ENCODE data around the gene CRKL. TPM values are rescaled to one million over a fixed set of nuclear protein-coding genes. Genes with fewer than 3 reads are reported as not detected.

The CRKL gene
- total and polyA plus RNA-seq, 2 of the 4 experiments (the other 2 are of a cell fraction), result 20.6 to 35.5 TPM

- TF ChIP-seq CTCF (conservative IDR thresholded peaks at IDR 0.05; ENCODE audit: low read depth, low read length), result no peak
Measured at GRCh38 chr22:20946080-20946986, 29.1 kb downstream of the CRKL start (continued).

DNA sequence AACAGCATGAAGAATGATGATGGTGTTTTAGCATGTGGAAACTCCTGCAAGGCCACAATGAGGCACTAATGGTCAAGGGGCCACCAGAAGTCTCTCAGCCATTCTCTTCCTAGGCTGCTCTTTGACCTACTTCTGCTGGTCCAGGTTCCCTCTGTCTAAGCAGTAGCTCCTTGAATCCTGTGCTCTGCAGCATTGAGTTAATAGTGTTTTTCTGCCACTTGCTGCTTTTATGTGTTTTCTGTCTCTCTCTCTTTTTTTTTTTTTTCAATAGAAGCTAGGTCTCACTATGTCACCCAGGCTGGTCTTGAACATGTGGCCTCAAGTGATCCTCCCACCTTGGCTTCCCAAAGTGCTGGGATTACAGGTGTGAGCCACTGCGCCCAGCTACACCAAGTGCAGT lies 29.8 kb downstream of the CRKL start:
- WGBS, 2 experiments (ENCODE audit: extremely low coverage in 2 of 2, insufficient read length in 1 of 2), result no CpG with 5 or more reads among the region's 1 CpG
- no peak overlapping the region for H3K4me3 ChIP-seq (ENCODE audit: insufficient read depth, low read depth, low read length)
- dilution Hi-C loops (cut with HindIII; ENCODE audit: low sequenced_read_pairs, unreplicated experiment) (no loop called here), in situ Hi-C loops (cut with MboI; ENCODE audit: low sequenced_read_pairs) (no loop called here), intact Hi-C loops (cut with micrococcal nuclease) (no loop called here)
- TF ChIP-seq MXI1 (IDR thresholded peaks at IDR 0.05; ENCODE audit: borderline replicate concordance, low read depth, low read length) (no peak), CHD1 (IDR thresholded peaks at IDR 0.05; ENCODE audit: low read depth, low read length) (no peak), RCOR1 (IDR thresholded peaks at IDR 0.05; ENCODE audit: insufficient replicate concordance, low read length) (no peak), POLR2A (IDR thresholded peaks at IDR 0.05; ENCODE audit: low read depth, low read length) (no peak), CTCF (conservative IDR thresholded peaks at IDR 0.05; ENCODE audit: low read depth, low read length) (no peak), SMC3 (IDR thresholded peaks at IDR 0.05; ENCODE audit: low read depth, low read length) (no peak), BHLHE40 (IDR thresholded peaks at IDR 0.05; ENCODE audit: low read depth, low read length) (no peak), CEBPB (IDR thresholded peaks at IDR 0.05; ENCODE audit: low read depth, low read length) (no peak)
- TF ChIP-seq, protein P1, sequence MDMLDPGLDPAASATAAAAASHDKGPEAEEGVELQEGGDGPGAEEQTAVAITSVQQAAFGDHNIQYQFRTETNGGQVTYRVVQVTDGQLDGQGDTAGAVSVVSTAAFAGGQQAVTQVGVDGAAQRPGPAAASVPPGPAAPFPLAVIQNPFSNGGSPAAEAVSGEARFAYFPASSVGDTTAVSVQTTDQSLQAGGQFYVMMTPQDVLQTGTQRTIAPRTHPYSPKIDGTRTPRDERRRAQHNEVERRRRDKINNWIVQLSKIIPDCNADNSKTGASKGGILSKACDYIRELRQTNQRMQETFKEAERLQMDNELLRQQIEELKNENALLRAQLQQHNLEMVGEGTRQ (IDR thresholded peaks at IDR 0.05; ENCODE audit: low read depth, low read length), result no peak
- H2AFZ ChIP-seq (replicated peaks; ENCODE audit: low read length, poor library complexity), result no peak overlapping the region
- no peak overlapping the region for H3K18ac ChIP-seq (ENCODE audit: low read depth, low read length)
- H3K36me3 ChIP-seq (ENCODE audit: control insufficient read depth, insufficient read depth, low read length), result peaks cover 20% of the 10 kb centered on the region
- no peak overlapping the region for H3K56ac ChIP-seq (ENCODE audit: extremely low read depth, insufficient read depth, low read length)
- peaks cover 6% of the 10 kb centered on the region for H3K4me1 ChIP-seq (ENCODE audit: control insufficient read depth, insufficient read depth, low read length)
- ChIA-PET POLR2A (ENCODE audit: unreplicated experiment) (interaction anchor here (0.6 kb wide), 1 partner anchor 12 kb away, joined by 4 read pairs; no protein-coding TSS in a partner anchor), CTCF (interaction anchor here (0.6 kb wide), 2 partner anchors 21 to 163 kb away, joined by 3 to 5 read pairs; no protein-coding TSS in a partner anchor)
- no peak overlapping the region for H2AK9ac ChIP-seq (replicated peaks; ENCODE audit: low read depth, low read length, poor library complexity)
- no peaks in the 10 kb centered on the region for H3K9me3 ChIP-seq (ENCODE audit: control insufficient read depth, insufficient read depth, low read length)
- H3K79me1 ChIP-seq (ENCODE audit: low read depth in 1 of 2, low read length in 2 of 2), result peaks cover 25 to 93% of the 10 kb centered on the region in 2 experiments
- no peak overlapping the region for H3K14ac ChIP-seq (replicated peaks; ENCODE audit: low read depth, low read length)
- H3K23ac ChIP-seq (ENCODE audit: low read depth, low read length), result no peak overlapping the region
- H4K20me1 ChIP-seq (ENCODE audit: insufficient read depth, low read length), result peaks cover 96% of the 10 kb centered on the region
- H3K9me1 ChIP-seq (ENCODE audit: insufficient read depth, low read length), result peaks cover 33% of the 10 kb centered on the region
- no peak overlapping the region for H3K4me2 ChIP-seq (ENCODE audit: low read depth, low read length)
- DNase-seq (no peak), ATAC-seq (ENCODE audit: low read depth) (no peak)
- H2AK5ac ChIP-seq (ENCODE audit: low read depth, low read length), result no peak overlapping the region
- H2BK15ac ChIP-seq (ENCODE audit: low read depth, low read length), result no peak overlapping the region
- H2BK5ac ChIP-seq (ENCODE audit: low read depth, low read length, poor library complexity, severe bottlenecking), result no peak overlapping the region
- H3K9ac ChIP-seq (ENCODE audit: low read depth, low read length), result no peak overlapping the region
- no peak overlapping the region for H4K5ac ChIP-seq (ENCODE audit: low read depth, low read length)
- H3K4ac ChIP-seq (ENCODE audit: low read depth, low read length), result no peak overlapping the region
- H3K27ac ChIP-seq (ENCODE audit: insufficient read depth, low read length), result no peak overlapping the region
- no peak overlapping the region for H4K91ac ChIP-seq (ENCODE audit: insufficient read depth, low read depth, low read length)
- no peaks in the 10 kb centered on the region for H3K27me3 ChIP-seq (ENCODE audit: control insufficient read depth, insufficient read depth, low read length)
- H2BK20ac ChIP-seq (ENCODE audit: low read depth, low read length), result no peak overlapping the region
- no TSS peak for BruUV-seq (replicated peaks)
- H2BK120ac ChIP-seq (ENCODE audit: low read depth, low read length), result no peak overlapping the region
- H4K8ac ChIP-seq (ENCODE audit: low read depth in 2 of 2, low read length in 2 of 2), result no peak overlapping the region

Measured in IMR-90 (cell line).